GM21825 (cell line): ENCODE results near the gene GRID1.

Source experiments
- ATAC-seq: cut with Tn5 transposase; IDR thresholded peaks from one replicate; pipeline ENCODE4 v1.9.1; 2021; ENCODE audit warnings: mild to moderate bottlenecking, moderate library complexity; ENCODE audit not compliant: unreplicated experiment

The GRID1 gene

GRCh38 chr10:86160890-86161585 lies 205.6 kb downstream of the GRID1 start:
- ATAC-seq: no peak

DNA sequence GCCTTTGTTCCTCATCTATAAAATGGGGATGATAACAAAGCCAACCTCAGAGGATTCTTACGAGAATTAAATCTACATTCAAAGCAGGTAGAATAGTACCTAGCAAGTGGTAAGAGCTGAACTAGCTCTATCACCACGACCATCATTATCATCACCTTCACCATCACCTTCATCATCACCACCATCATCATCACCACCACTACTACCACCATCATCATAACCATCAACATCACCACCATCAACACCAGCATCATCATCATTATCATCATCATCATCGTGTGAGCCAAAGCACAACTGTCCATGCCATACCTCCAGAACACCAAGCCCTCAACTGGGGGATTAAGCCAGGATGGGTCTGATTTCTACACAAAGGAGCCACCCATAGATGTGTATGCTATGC lies 206.8 kb downstream of the GRID1 start:
- no peak for ATAC-seq

- no peak for ATAC-seq
Observed at GRCh38 chr10:86155054-86155921, 211.3 kb downstream of the GRID1 start.

DNA sequence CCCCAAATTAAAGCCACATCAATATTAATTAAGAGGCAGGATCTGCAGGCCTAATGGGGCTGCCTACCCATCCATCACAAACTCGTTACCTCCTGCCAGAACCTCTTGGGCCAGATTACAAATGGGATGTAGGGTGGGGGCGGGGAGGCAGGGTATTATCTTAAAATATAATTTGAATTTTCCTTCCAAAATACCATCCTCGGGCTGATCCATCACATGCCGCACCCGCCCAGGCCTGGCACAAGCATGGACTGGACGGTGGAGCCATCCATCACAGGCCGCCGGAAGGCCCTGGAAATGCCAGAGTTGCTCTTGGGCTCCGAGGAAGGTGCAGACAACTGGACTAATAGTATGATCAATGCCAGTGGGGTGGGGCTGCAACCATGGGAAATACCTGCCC lies 212.8 kb downstream of the GRID1 start:
- ATAC-seq: no peak

DNA sequence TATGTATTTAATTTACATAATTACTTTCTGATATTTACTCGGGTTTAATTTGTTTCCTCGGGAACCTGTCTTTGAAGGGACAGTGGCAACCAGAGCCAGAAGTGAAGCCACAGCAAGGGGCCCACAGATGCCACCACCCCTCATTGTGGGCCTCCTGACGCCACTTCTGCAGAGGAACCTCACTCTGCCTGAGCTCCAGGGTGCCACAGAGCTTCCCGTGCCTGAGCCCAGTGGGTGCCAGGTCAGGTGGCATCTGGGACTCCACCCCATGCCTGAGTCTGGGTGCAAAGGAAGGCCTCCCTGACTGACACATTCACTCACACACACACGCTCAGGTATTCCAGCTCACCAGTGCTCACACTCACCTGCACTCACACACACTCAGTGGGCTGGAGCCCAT lies 213.7 kb downstream of the GRID1 start:
- ATAC-seq: no peak

DNA sequence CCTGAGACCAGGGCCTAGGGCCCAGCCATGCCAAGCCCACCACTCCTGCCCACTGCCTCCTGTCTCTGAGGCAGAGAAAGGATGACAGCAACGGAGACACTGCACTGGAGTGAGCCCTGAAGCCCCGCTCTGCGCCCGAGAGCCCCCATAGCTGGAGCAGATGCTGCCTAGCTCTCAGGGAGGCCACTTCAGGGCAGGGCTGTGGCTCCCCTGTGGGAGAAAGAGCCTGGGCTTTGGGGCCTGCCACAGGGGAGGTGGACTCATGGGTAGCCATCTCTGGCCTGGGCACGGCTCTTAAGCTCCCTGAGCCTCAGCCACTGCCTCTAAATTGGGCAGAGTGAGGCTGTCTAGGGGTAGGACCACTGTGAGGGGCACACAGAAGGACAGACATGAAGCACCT lies 214.2 kb downstream of the GRID1 start:
- no peak for ATAC-seq

DNA sequence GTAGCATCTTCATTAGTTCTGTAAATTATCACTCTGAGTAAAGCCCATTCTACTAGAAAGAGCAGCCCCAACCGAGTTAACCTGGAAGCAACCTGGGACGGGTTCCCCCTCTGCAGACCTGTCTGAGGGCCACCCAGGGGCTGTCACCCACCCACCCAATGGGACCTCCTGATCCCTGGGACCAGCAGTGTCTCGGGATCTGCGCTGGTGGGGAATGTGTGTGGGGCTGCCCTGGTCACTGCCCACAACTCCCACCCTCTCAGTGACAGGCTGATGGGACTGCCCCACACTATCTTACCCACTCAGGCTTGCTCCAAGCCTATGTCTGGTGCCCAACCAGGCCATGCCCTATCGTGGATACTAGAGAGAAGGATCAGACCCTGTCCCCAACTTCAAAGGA lies 215.0 kb downstream of the GRID1 start:
- ATAC-seq: no peak

GRCh38 chr10:86149257-86149656 lies 217.3 kb downstream of the GRID1 start:
- no peak for ATAC-seq

DNA sequence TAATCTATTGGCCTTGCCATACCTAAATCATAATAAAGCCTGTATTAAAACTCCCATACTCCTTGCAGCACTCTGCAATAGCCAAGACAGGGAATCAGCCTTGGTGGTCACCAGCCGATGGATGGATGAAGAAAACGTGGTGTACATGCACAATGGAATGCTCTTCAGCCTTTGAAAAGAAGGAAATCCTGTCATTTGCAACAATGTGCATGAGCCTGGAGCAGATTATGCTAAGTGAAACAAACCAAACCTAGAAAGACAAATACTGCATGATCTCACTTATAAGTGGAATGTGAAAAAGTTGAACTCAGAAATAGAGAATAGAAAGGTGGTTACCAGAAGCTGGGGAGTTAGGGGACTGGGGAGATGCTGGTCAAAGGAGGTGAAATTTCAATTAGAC lies 218.5 kb downstream of the GRID1 start:
- no peak for ATAC-seq

- ATAC-seq: no peak
Observed at GRCh38 chr10:86144301-86144700, 222.3 kb downstream of the GRID1 start.

GRCh38 chr10:86141896-86142295 lies 224.7 kb downstream of the GRID1 start:
- ATAC-seq: no peak

DNA sequence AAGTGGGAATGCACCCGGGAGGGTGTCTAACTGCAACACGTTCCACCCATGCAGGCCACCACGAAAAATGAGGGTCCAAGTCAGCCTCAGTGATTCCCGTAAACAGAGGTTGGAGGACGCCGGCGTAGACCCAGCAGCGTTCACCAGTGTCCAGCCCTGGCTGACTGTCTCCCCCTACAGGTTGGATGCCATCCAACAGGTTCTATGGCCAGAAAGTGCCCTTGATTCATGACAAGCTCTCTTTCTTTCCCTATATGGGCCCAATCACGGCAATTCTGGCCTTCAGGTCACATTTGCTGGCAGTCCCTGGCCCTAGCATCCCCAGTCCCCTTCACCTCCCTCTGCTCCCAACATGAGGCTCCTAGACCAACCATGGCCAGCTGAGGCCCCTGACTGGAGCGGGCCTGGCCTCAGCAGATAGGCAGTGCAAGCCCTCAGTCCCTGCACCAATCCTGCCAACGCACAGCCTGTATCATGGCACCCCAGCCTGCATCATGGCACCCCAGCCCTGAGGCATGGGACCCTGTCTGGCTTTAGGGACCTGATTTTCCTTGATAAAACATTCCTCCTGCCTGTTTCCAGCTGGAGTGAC lies 227.4 kb downstream of the GRID1 start:
- ATAC-seq: no peak

DNA sequence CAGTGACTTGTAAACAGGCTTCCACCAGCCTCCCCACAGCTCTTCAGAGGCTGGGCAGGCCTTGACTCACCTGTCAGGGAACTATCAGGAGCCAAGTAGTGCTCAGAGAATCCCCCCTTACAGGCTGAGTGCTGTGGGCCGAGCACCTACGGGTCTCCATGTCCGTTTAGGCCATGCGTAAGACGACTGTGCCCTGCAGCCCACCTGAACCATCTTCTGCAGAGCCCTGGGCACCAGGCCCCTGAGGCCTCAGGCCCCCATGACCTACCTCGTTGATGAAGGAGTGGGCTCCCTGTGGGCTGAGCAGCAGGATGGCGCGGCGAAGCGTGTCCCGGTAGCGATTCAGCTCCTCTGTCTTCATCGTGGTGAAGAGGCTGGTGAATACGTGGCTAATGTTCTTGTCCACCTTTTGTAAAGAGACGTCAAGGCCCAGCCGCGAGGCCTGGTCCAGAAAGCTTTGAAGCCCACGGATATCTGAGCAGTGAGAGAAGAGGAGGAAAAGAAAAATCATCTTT lies 228.0 kb downstream of the GRID1 start:
- ATAC-seq: no peak

GRCh38 chr10:86137561-86137960 lies 229.0 kb downstream of the GRID1 start:
- no peak for ATAC-seq

DNA sequence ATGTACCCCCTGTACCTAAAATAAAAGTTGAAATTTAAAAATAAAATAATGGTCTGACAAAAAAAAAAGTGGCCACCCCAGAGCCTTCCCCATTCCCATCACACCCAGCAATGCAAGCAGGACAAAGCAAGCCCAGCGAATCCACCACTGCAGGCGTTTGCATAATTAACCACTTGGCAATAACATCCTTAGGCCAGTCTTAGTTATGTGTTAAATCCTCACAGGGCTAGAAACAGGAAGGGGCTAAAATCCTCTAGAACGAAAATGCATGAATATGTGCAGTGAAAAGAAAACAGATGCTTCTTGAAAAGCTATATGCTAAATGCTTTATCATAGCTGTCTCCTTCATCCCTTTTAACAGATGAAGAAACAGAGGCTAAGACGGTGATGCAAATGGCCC lies 229.7 kb downstream of the GRID1 start:
- no peak for ATAC-seq

DNA sequence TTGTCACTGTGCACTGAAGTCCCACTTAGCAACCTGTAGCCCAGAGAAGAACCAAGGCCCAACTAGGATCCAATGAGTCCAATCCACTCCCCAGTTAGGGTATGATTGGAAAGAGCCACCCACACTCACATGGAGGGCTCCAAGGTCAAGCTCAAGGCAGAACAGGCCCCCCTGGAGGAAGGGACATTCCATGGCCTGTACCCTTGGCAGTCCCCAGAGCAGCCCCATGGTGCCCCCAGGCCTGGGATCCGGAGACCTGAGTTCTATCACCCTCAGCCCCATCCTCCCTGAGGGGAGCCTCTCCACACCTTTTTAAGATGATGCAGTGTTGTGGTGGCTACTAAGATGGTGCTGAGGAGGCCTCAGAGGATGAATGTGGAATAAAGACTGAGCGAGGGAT lies 231.4 kb downstream of the GRID1 start:
- no peak for ATAC-seq

- no peak for ATAC-seq
Observed at GRCh38 chr10:86130737-86131475, 235.7 kb downstream of the GRID1 start.

DNA sequence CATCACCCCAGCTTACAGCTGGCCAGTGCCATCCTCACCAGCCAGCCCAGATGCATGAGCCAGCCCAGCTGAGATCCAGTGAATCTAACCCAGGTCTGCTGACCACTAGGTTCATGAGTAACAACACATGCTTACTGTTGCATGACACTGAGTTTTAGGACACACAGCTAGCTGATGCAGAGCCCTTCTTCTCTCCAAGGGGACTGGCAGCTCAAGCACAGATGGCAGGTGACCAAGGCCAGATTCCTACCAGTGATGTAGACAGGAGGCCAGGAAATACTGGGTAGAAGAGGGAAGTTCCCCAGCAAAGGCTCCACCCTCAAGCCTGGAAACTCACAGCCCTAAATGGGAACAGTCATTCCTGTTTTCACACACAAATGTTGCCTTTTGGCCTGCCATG lies 236.6 kb downstream of the GRID1 start:
- ATAC-seq: no peak

DNA sequence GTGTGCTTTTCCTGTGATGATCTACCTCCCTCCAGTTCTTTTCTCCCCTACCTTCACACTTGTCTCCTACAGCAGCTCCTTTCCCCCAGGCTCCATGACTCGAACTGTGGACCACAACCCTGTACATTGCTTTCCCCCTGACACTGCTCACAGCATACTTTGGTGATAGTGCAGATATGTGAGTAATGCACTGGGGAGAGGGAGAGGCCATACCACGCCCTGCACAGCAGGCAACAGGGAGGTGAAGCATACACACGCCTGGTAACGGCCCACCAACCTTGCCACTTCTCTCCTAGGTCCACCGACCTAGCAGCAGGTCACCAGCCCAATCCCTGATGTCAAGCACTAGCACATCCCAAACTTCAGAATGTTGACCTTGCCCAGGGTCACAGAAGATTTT lies 238.2 kb downstream of the GRID1 start:
- no peak for ATAC-seq

- ATAC-seq: no peak
Observed at GRCh38 chr10:86127274-86127819, 239.2 kb downstream of the GRID1 start.

DNA sequence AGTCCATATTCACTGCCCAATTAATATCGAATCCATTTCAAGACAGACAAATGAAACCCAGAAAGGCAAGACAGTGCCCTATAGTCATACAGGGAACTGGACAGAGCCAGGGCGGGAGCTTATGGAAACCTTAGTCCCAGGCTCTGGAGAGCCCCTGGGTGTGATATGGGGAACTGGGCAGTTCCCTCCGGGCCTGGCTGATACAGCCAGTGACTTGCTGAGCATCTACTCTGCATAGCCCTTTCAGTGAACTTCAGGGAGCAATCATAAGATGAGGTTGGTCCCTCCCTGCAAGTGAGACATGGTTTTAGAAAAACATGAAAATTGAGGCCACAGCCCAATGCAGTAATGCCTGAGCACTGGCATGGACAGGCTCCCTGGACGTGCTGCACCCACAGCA lies 241.9 kb downstream of the GRID1 start:
- ATAC-seq: no peak
